ENCODE results near the gene OBSCN.

DNA sequence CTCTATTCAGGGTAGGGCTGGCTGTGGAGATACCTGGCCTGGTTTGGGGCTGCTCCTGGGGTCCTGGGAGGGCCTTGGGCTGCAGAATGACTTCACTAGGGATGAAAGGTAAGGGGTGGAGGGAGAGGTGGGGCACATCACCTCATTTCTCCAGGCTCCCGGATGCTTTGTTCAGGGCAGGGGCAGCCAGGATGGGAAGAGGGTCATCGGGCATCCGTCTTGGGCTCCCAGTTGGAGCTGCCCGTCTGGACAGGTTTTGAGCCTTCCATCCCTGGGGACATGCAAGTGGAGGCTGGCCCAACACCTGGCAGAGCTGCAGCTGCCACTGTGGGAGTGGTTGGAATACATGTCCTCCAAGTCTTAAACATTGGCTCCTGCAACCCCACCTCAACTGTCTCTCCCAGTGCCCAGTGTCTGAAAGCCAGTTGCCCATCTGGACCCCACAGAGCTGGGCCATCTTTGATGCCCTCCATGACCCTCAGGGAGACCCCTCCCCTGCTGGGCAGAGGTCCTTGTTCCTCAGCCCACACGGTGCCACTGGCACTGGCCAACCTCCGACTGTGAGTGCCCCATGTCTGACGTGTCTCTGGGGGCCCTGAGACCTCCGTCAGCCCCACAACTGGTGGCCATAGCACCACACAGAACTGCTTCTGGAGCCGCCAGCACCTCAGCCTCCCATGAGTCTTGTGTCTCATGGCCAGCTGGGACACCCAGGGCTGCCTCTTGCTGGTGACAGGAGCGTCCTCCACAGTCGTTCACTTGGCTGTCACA, 145.9 kb downstream of the OBSCN start:
- TF ChIP-seq, protein P1, sequence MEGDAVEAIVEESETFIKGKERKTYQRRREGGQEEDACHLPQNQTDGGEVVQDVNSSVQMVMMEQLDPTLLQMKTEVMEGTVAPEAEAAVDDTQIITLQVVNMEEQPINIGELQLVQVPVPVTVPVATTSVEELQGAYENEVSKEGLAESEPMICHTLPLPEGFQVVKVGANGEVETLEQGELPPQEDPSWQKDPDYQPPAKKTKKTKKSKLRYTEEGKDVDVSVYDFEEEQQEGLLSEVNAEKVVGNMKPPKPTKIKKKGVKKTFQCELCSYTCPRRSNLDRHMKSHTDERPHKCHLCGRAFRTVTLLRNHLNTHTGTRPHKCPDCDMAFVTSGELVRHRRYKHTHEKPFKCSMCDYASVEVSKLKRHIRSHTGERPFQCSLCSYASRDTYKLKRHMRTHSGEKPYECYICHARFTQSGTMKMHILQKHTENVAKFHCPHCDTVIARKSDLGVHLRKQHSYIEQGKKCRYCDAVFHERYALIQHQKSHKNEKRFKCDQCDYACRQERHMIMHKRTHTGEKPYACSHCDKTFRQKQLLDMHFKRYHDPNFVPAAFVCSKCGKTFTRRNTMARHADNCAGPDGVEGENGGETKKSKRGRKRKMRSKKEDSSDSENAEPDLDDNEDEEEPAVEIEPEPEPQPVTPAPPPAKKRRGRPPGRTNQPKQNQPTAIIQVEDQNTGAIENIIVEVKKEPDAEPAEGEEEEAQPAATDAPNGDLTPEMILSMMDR (conservative IDR thresholded peaks at IDR 0.05; ENCODE audit: low read depth, low read length): no peak
- no peak for TF ChIP-seq EZH2 (IDR thresholded peaks at IDR 0.05; ENCODE audit: low read length, unreplicated experiment)

Measured in PC-3 (cell line).